ENCODE data around the gene MFSD12.

The MFSD12 gene

GRCh38 chr19:3506384-3507340 lies 50.7 kb downstream of the MFSD12 start:
- peak; percentile 61 for DNase-seq (ENCODE audit: low spot score)

- peak; percentile 99 for DNase-seq (ENCODE audit: low spot score)
These were observed 51.6 kb downstream of the MFSD12 start, which contains the start of gene FZR1 for GRCh38 chr19:3505598-3506383. Gene FZR1, plus strand, starts transcription at chr19:3506311. Its CDS starts 16,679 bp downstream, at chr19:3522990.

DNA sequence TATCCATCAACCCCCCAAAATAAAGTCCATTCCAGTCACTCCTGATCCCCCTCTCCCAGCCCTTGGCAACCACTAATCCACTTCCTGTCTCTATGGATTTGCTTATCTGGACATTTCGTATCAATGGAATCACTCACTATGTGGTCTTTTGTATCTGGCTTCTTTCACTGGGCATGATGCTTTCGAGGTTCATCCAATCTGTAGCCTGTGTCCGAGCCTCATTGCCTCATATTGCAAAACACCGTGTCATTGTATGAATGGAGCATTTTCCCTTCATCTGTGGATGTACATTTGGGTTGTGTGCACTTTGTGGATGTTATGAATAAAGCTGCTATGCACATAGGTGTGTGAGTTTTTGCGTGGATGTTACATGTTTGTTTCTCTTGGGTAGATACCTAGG lies 52.7 kb downstream of the MFSD12 start:
- DNase-seq (ENCODE audit: low spot score): no peak

GRCh38 chr19:3503036-3503572 lies 54.3 kb downstream of the MFSD12 start:
- no peak for DNase-seq (ENCODE audit: low spot score)

GRCh38 chr19:3501780-3502179 lies 55.6 kb downstream of the MFSD12 start:
- DNase-seq (ENCODE audit: low spot score): no peak

- DNase-seq (ENCODE audit: low spot score): peak; percentile 96
These were observed 56.8 kb downstream of the MFSD12 start, which contains the start of gene DOHH for GRCh38 chr19:3500429-3501101. Gene DOHH, minus strand, starts transcription at chr19:3500674. Its CDS starts 3,860 bp downstream, at chr19:3496814.

GRCh38 chr19:3499738-3500428 lies 57.5 kb downstream of the MFSD12 start:
- no peak for DNase-seq (ENCODE audit: low spot score)

DNA sequence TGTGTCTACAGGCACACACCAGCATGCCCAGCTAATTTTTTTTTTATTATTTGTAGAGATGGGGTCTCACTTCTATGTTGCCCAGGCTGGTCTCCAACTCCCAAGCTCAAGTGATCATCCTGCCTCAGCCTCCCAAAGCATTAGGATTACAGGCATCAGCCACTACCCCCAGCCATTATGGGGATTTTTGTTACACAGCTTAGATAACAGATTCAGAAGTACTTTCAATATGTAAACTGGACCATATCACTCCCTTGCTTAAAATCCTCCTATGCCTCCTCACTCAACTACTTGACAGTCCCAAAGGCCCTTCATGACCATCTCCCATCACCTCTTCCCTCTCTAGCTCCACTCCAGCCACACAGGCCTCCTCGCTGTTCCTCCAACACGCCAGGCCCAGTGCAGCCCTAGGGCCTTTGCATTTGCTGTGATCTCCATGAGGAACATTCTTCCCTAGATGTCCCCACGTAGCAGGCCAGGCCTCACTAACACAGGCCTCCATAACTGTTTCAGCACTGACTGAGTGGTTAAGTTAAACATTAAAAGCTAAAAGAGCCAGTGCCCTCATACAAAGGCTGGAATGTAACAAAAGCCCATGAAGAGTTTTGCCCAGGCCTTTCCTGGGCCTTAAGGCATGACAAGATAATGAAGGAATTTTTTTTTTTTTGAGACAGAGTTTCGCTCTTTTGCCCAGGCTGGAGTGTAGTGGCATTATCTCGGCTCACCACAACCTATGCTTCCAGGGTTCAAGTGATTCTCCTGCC lies 59.4 kb downstream of the MFSD12 start:
- DNase-seq (ENCODE audit: low spot score): no peak

DNA sequence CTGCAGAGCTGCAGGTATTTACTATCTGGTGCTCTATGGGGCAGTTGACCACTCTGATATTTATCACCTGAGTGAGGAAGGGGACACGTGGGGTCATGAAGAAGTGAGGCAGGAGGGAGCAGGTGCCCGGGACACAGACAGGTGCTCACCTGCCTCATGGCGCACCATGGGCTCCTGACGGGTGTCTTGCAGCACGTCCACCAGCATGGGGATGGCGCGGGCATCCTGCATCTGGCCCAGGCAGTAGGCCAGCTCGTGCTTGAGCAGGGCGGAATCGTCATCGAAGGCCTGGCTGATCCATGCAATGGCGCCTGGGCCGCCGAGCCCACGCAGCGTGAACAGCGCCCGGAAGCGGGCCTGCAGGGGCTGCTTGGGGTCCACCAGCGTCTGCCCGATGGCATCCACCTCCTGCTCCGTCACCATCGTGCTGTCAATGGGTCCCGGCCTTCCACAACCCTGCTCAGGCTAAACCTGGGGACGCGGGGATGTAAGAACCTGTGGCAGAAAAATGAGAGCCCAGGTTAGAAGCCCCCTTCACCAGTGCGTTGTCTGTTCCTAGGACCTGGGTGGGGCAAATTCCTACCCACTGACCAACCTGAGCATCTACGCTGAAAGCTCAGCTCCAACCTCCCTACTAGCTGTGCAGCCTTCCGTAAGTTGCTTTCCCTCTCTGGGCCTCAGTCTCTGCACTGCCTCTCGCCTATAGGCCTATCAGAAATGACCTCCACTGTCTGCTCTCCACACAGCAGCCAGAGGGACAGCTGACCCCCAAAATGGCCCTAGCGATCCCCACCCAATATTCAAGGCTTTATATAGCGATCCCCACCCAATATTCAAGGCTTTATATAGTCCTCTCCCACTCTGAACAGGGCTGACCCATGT lies 60.8 kb downstream of the MFSD12 start:
- no peak for DNase-seq (ENCODE audit: low spot score)

GRCh38 chr19:3494559-3494958 lies 62.8 kb downstream of the MFSD12 start:
- no peak for DNase-seq (ENCODE audit: low spot score)

Measured in ecto neural progenitor cell (in vitro differentiated cells).